GM23248 (cell line): ENCODE measurements around the gene HOXA3.

Source experiments
- EZH2 ChIP-seq: fragments of 200-600 bp; sonication (generic); IDR thresholded peaks from 2 replicates; pipeline ENCODE4 v1.6.1; 2018; ENCODE audit warnings: antibody characterized with exemption, mild to moderate bottlenecking; ENCODE audit not compliant: insufficient read depth, poor library complexity, severe bottlenecking
- EZH2phosphoT487 ChIP-seq: fragments of 200-600 bp; sonication (generic); IDR thresholded peaks from 2 replicates; pipeline ENCODE4 v1.6.1; 2018; ENCODE audit warnings: antibody characterized with exemption, moderate library complexity, mild to moderate bottlenecking, low read depth; ENCODE audit not compliant: insufficient read depth

DNA sequence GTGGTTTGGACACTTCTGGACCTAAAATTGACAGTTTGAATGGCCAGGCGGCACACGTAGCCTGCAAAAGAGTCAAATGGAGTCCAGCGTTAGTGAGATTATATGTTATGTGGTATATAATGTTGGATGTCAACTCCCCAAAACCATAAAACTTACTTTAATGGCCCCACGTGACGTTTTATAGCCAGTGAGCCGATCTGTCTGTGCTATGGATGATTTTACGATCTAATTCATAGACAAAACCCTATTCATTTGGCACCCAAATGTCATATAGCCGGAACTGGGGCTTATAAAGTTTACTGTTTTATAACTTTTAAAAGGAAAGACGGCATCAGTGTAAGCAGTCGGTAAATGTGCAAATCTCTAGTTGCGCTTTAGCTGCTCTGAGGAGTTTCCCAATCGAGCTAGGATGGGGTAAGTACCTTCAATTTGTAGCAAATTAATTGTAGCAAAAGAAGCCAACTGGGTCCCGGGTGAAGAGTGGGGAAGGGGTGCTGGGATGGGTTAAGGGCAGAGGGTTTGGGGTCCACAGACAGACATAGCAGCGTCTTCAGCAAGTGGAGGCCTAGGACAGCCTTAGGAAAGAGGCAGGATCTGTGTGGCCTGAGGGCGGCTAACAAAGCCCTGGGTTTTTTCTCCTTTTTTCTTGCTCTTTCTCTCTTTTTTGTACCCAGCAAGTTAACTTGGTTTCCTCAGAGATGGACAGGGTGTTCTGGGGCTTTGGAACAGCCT, 12.1 kb downstream of the HOXA3 start:
- TF ChIP-seq EZH2 (no peak), EZH2phosphoT487 (no peak)
